Measurements from ENCODE around the gene TBX6. TPM values are rescaled to one million over a fixed set of nuclear protein-coding genes. Genes with fewer than 3 reads are reported as not detected.

Gene TBX6
- total RNA-seq, 1 experiment from 2014 or later = 0.46 TPM

- in situ Hi-C loops (cut with HindIII; ENCODE audit: low pct_unique_long_range_greater_than_20kb, low sequenced_read_pairs) = no loop called here
- POLR2A ChIA-PET = interaction anchor here (0.6 kb wide), 1 partner anchor 8 kb away, joined by 4 read pairs; no protein-coding TSS in a partner anchor
- DNase-seq (ENCODE audit: low read depth, low spot score) (no peak), ATAC-seq (no peak)
- no TSS peak for BruUV-seq (replicated peaks)
- H3K4me1 ChIP-seq (ENCODE audit: control insufficient read depth, insufficient read depth, low read length) = peaks cover 13% of the 10 kb centered on the region
- H3K36me3 ChIP-seq (ENCODE audit: control insufficient read depth, insufficient read depth, low read length) = no peaks in the 10 kb centered on the region; the same call in 1 of the 2 replicates
- no peaks in the 10 kb centered on the region for H3K27me3 ChIP-seq (ENCODE audit: control insufficient read depth, insufficient read depth, low read length)
- H3K27ac ChIP-seq (ENCODE audit: low read length) = no peak overlapping the region
- CTCF ChIA-PET = interaction anchor here (0.7 kb wide), 1 partner anchor 244 kb away, joined by 5 read pairs; no protein-coding TSS in a partner anchor
- H3K4me3 ChIP-seq (ENCODE audit: low read depth in 2 of 2, low read length in 2 of 2) = no peak overlapping the region
- H3K9me3 ChIP-seq (ENCODE audit: control insufficient read depth, insufficient read depth, low read depth, low read length) = no peaks in the 10 kb centered on the region
- TF ChIP-seq, protein P1, sequence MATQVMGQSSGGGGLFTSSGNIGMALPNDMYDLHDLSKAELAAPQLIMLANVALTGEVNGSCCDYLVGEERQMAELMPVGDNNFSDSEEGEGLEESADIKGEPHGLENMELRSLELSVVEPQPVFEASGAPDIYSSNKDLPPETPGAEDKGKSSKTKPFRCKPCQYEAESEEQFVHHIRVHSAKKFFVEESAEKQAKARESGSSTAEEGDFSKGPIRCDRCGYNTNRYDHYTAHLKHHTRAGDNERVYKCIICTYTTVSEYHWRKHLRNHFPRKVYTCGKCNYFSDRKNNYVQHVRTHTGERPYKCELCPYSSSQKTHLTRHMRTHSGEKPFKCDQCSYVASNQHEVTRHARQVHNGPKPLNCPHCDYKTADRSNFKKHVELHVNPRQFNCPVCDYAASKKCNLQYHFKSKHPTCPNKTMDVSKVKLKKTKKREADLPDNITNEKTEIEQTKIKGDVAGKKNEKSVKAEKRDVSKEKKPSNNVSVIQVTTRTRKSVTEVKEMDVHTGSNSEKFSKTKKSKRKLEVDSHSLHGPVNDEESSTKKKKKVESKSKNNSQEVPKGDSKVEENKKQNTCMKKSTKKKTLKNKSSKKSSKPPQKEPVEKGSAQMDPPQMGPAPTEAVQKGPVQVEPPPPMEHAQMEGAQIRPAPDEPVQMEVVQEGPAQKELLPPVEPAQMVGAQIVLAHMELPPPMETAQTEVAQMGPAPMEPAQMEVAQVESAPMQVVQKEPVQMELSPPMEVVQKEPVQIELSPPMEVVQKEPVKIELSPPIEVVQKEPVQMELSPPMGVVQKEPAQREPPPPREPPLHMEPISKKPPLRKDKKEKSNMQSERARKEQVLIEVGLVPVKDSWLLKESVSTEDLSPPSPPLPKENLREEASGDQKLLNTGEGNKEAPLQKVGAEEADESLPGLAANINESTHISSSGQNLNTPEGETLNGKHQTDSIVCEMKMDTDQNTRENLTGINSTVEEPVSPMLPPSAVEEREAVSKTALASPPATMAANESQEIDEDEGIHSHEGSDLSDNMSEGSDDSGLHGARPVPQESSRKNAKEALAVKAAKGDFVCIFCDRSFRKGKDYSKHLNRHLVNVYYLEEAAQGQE (IDR thresholded peaks at IDR 0.05; ENCODE audit: insufficient read depth in 1 of 2, low read depth in 2 of 2, low read length in 1 of 2) = no peak
- TF ChIP-seq TCF7L2 (IDR thresholded peaks at IDR 0.05; ENCODE audit: low read depth, low read length) = no peak
- no peak for TF ChIP-seq POLR2AphosphoS5 (IDR thresholded peaks at IDR 0.05; ENCODE audit: low read depth, low read length)
- intact Hi-C loops (cut with micrococcal nuclease; ENCODE audit: unreplicated experiment) = no loop called here
Observed at GRCh38 chr16:30060836-30061554, 30.7 kb downstream of the TBX6 start.

DNA sequence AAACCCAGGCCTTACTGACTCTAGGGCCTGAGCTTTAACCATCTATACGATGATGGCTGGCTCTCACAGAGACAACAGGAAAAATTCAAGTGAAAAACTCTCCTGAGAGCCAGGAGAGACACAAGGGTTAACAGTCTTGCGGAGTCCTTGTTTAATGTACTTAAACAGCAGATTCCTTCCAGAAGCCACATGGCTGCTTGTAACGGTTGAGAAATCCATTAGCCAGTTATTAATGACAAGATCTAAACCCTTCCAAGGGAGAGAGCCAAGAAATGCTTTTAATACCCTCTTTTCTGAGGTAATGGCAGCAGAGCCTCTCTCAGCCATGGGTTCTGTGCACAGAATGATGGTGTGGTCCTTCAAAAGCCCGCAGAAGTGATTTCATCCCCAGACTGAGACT lies 31.4 kb downstream of the TBX6 start:
- in situ Hi-C loops (cut with HindIII; ENCODE audit: low pct_unique_long_range_greater_than_20kb, low sequenced_read_pairs) = no loop called here
- H3K27ac ChIP-seq (ENCODE audit: low read length) = no peak overlapping the region
- no peak for DNase-seq (ENCODE audit: low read depth, low spot score)
- no peak for ATAC-seq
- intact Hi-C loops (cut with micrococcal nuclease; ENCODE audit: unreplicated experiment) = no loop called here
- H3K4me3 ChIP-seq (ENCODE audit: low read depth in 2 of 2, low read length in 2 of 2) = no peak overlapping the region
- H3K4me1 ChIP-seq (ENCODE audit: control insufficient read depth, insufficient read depth, low read length) = peaks cover 15% of the 10 kb centered on the region
- H3K36me3 ChIP-seq (ENCODE audit: control insufficient read depth, insufficient read depth, low read length) = no peaks in the 10 kb centered on the region; the same call in 1 of the 2 replicates
- no peaks in the 10 kb centered on the region for H3K9me3 ChIP-seq (ENCODE audit: control insufficient read depth, insufficient read depth, low read depth, low read length)
- BruUV-seq (replicated peaks) = no TSS peak
- ChIA-PET POLR2A (interaction anchor here (0.6 kb wide), 1 partner anchor 309 kb away, joined by 10 read pairs; no protein-coding TSS in a partner anchor), CTCF (no interaction called here)
- no peaks in the 10 kb centered on the region for H3K27me3 ChIP-seq (ENCODE audit: control insufficient read depth, insufficient read depth, low read length)
- TF ChIP-seq SIN3A (IDR thresholded peaks at IDR 0.05; ENCODE audit: borderline replicate concordance, insufficient read depth, low read depth, low read length) = no peak

DNA sequence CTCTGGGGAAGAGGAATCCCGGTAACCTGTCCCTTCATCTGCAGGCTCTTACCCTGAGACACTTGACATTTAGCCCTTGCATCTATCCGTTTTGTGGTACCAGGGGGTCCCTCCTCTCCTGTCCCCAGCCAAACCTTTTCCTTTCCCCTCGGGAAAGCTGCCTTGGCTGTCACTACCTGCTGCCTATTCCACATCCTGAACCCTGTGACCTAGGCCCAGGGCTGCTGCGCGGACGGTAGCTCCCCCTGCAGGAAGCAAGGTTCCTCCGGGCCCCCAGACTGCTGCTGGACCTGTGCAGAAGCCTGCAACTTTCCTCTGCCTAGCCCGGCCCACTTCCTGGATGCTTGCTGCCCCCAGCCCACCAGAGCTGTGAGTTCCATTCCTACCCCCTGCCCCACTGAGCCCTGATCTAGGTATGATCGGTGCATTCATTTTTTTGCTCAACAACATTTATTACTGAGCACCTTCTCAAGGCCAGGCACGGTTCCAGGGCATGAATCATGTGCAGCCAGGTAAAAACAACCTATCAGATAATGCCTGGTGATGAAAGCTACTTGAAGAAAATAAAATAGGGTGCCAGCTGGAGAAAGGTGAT lies 36.7 kb downstream of the TBX6 start:
- Histone ChIP-seq H3K27ac (ENCODE audit: low read length) (no peak overlapping the region; the same call in 1 of the 2 replicates), H3K4me1 (ENCODE audit: control insufficient read depth, insufficient read depth, low read length) (peaks cover 19% of the 10 kb centered on the region), H3K36me3 (ENCODE audit: control insufficient read depth, insufficient read depth, low read length) (no peaks in the 10 kb centered on the region; the same call in 1 of the 2 replicates), H3K9me3 (ENCODE audit: control insufficient read depth, insufficient read depth, low read depth, low read length) (no peaks in the 10 kb centered on the region), H3K27me3 (ENCODE audit: control insufficient read depth, insufficient read depth, low read length) (no peaks in the 10 kb centered on the region), H3K4me3 (ENCODE audit: low read depth in 2 of 2, low read length in 2 of 2) (no peak overlapping the region; a peak in 1 of 4 replicates)
- BruUV-seq (replicated peaks) = no TSS peak
- peak; percentile 81 for ATAC-seq
- intact Hi-C loops (cut with micrococcal nuclease; ENCODE audit: unreplicated experiment) (no loop called here), in situ Hi-C loops (cut with HindIII; ENCODE audit: low pct_unique_long_range_greater_than_20kb, low sequenced_read_pairs) (no loop called here)
- ChIA-PET CTCF (interaction anchor here (0.7 to 1.3 kb wide), 2 partner anchors 9 to 12 kb away, joined by 3 to 4 read pairs; no protein-coding TSS in a partner anchor), POLR2A (interaction anchor here (0.6 to 1.0 kb wide), 2 partner anchors 10 to 475 kb away, joined by 3 to 4 read pairs; partner anchors contain the start of gene ALDOA)
- no peak for DNase-seq (ENCODE audit: low read depth, low spot score)
- peak; percentile 95 for TF ChIP-seq CTCF (IDR thresholded peaks at IDR 0.05)
- TF ChIP-seq, protein P1 (IDR thresholded peaks at IDR 0.05; ENCODE audit: insufficient read depth in 1 of 2, low read depth in 2 of 2, low read length in 1 of 2) = no peak
